Pancreas (tissue), 10 donors: ENCODE measurements around the gene BLOC1S2. TPM values are rescaled to one million over a fixed set of nuclear protein-coding genes. Genes with fewer than 3 reads are reported as not detected.
"Not testable (repeated sequence)": the region's sequence is repeated elsewhere in the genome, so short reads cannot be mapped to it uniquely, and the experiment has no call there.

Experiments
- ATAC-seq, 4 donors: fragments of 200-7000 bp; cut with Tn5 transposase; one replicate each; pipeline versions ENCODE4 v1.8.0 to v1.9.1; 2020; ENCODE audit warnings: mild to moderate bottlenecking in 4 of 4, moderate library complexity in 4 of 4
- DNase-seq, 6 donors: peaks; one replicate each; pipeline ENCODE4 v3.0.0-alpha.2; 2020
- FAIRE-seq: peaks from 2 replicates; lab custom pipeline; 2012; peaks lifted over from hg19 to GRCh38; lab: Jason Lieb, UNC
- H3K27ac ChIP-seq, 4 donors: fragments of 200-600 bp; sonication (generic); 1 replicate in 3 of 4; 2 replicates in 1 of 4; pipeline versions ENCODE4 v1.5.0 to v1.8.0; 2020
- H3K27me3 ChIP-seq, 4 donors: fragments of 200-600 bp; one replicate each; pipeline ENCODE4 v1.8.0; 2021
- H3K36me3 ChIP-seq, 3 donors: fragments of 200-600 bp; sonication (generic) in 1 of 3; one replicate each; pipeline versions ENCODE4 v1.5.0 to v1.8.0; 2020 to 2021
- H3K4me1 ChIP-seq, 3 donors: fragments of 200-600 bp; one replicate each; pipeline ENCODE4 v1.8.0; 2021
- H3K4me3 ChIP-seq, 4 donors: fragments of 200-600 bp; sonication (generic) in 2 of 4; one replicate each; pipeline versions ENCODE4 v1.5.0 to v1.8.0; 2020 to 2021
- H3K9me3 ChIP-seq, 4 donors: fragments of 200-600 bp; one replicate each; pipeline ENCODE4 v1.8.0; 2021
- WGBS, 2 donors: extraction: QIAGEN DNeasy Blood & Tissue Kit; methylation state at CpG; one replicate each; pipeline ENCODE4 v1.1.7; 2013; 5-methylcytosine and 5-hydroxymethylcytosine counted together
- intact Hi-C, 3 donors: fragments of 100-400 bp; cut with DNase I; formaldehyde crosslinking; loops; one replicate each; pipeline versions ENCODE4 v1.11.1 to v1.14.2; 2022
- polyA plus RNA-seq, 2 donors: library from polyadenylated mRNA; stranded (reverse); fragments of 200-250 nt; gene quantifications; one replicate each; pipeline ENCODE4 v1.2.3, GENCODE V29; 2013
- total RNA-seq, 6 donors: library from RNA; stranded (reverse); fragmentation: NEBNext Ultra II Directional in 4 of 6; extraction: Animal tissue kit (Norgen Biotek cat#: 25700) in 4 of 6; gene quantifications; one replicate each; pipeline versions ENCODE4 v1.2.1 to v1.2.4, GENCODE V29; 2021 to 2023
- TF ChIP-seq, protein P1 (sequence below), 4 donors: fragments of 200-600 bp; sonication (generic) in 3 of 4; IDR thresholded peaks; one replicate each; pipeline versions ENCODE4 v1.5.0 to v1.8.0; 2021; ENCODE audit warnings: antibody characterized with exemption in 4 of 4
- donor health status: healthy with polysubstance abuse.
- donor health status: DM: no; HTN: no; CAD: no; lungs with moderate emphysema.
- donor health status: DM: no; HTN: no; CAD: no.
- donor health status: control.
- donor health status: control.
- donor health status: Bipolar disorder and iron deficiency.
- donor health status: DM: yes; HTN: yes; CAD: no.
- donor health status: DM: no; HTN: no; CAD: no.
- donor health status: DM: no; HTN: no; CAD: no.
- donor health status: DM: yes; HTN: yes; CAD: no.

Gene BLOC1S2
- total and polyA plus RNA-seq, 8 donors = 11.7 to 30.4 (median 13.7) TPM

DNA sequence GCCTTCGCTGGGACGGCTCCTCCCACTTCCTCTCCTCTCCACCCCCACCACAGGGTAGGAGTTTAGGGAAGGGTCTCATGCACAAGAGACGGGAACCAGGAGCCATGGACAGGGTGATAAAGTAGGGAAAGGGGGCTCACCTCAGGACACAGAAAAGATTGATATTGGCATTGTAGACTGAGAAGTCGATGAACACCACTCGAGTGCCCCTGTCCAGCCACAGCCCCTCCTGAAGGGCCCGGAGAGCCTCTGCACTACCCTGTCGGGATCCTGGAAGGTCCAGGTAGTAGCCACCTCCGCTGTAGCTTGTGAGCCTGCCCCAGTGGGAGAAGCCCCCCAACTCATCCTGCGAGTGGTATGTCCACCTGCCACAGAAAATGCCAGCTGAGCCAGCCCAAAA is 10.8 kb upstream of the BLOC1S2 start:
- intact Hi-C loops = no loop called here
- Histone ChIP-seq H3K4me1 (no peaks in the 10 kb centered on the region), H3K9me3 (no peaks in the 10 kb centered on the region), H3K36me3 (no peaks in the 10 kb centered on the region), H3K27ac (no peak overlapping the region), H3K27me3 (no peaks in the 10 kb centered on the region), H3K4me3 (no peak overlapping the region)
- DNase-seq (no peak), FAIRE-seq (no peak), ATAC-seq (no peak)
- TF ChIP-seq, protein P1, sequence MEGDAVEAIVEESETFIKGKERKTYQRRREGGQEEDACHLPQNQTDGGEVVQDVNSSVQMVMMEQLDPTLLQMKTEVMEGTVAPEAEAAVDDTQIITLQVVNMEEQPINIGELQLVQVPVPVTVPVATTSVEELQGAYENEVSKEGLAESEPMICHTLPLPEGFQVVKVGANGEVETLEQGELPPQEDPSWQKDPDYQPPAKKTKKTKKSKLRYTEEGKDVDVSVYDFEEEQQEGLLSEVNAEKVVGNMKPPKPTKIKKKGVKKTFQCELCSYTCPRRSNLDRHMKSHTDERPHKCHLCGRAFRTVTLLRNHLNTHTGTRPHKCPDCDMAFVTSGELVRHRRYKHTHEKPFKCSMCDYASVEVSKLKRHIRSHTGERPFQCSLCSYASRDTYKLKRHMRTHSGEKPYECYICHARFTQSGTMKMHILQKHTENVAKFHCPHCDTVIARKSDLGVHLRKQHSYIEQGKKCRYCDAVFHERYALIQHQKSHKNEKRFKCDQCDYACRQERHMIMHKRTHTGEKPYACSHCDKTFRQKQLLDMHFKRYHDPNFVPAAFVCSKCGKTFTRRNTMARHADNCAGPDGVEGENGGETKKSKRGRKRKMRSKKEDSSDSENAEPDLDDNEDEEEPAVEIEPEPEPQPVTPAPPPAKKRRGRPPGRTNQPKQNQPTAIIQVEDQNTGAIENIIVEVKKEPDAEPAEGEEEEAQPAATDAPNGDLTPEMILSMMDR (IDR thresholded peaks at IDR 0.05) = no peak
- WGBS, 2 donors = 51 to 60% methylated on average over 9 of the region's 9 CpGs

- DNase-seq (no peak), FAIRE-seq (no peak), ATAC-seq (no peak)
- TF ChIP-seq, protein P1 (IDR thresholded peaks at IDR 0.05) = no peak
- Histone ChIP-seq H3K27me3 (no peaks in the 10 kb centered on the region), H3K4me1 (no peaks in the 10 kb centered on the region), H3K27ac (no peak overlapping the region), H3K4me3 (no peak overlapping the region), H3K36me3 (no peaks in the 10 kb centered on the region), H3K9me3 (no peaks in the 10 kb centered on the region)
- intact Hi-C loops = no loop called here
These were observed 6.6 kb upstream of the BLOC1S2 start for GRCh38 chr10:100293066-100293465.

GRCh38 chr10:100292300-100292699 is 5.8 kb upstream of the BLOC1S2 start:
- FAIRE-seq, H3K9me3 ChIP-seq, H3K4me1 ChIP-seq, intact Hi-C loops, H3K36me3 ChIP-seq, H3K27ac ChIP-seq, H3K27me3 ChIP-seq, H3K4me3 ChIP-seq, DNase-seq: not testable (repeated sequence)
- ATAC-seq = peak in 2 of 4 donors; percentile 60 to 61
- 40 to 51% methylated on average over 4 of the region's 4 CpGs for WGBS, 2 donors

DNA sequence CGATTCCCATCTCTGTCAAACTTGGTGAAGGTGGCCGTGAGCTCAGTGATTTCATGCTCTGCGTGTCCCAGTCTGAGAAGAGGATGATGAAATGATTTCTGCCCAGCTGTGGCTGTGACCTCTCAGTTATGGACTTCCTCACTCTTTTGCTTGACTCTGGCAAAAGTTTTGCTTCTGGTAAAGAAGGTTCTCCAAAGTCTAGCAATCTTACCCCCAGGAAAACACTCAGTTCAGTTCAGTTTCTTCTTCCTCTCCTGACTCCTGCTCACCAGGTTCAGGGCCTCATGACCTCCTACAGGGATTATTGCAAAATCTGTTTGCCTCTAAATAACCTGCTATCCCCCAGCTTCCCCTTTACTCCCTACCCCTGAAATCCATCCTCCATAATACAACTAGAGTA is 4.9 kb upstream of the BLOC1S2 start:
- no peak for FAIRE-seq
- peak overlapping the region in 1 of 4 donors; percentile 36 for H3K27ac ChIP-seq

GRCh38 chr10:100289641-100290040 is 3.2 kb upstream of the BLOC1S2 start:
- no peaks in the 10 kb centered on the region for H3K9me3 ChIP-seq
- FAIRE-seq (no peak), ATAC-seq (no peak), DNase-seq (no peak)
- no peaks in the 10 kb centered on the region for H3K27me3 ChIP-seq
- WGBS, 2 donors = 74 to 81% methylated on average over 2 of the region's 2 CpGs
- H3K4me1 ChIP-seq = peaks cover 0 to 10% (median 0%) of the 10 kb centered on the region in 3 donors
- intact Hi-C loops = no loop called here
- no peaks in the 10 kb centered on the region for H3K36me3 ChIP-seq
- TF ChIP-seq, protein P1 (IDR thresholded peaks at IDR 0.05) = no peak
- no peak overlapping the region for H3K27ac ChIP-seq
- no peak overlapping the region for H3K4me3 ChIP-seq

More for the DNA sequence above, 4.9 kb upstream of the BLOC1S2 start:
- Histone ChIP-seq H3K9me3 (no peaks in the 10 kb centered on the region), H3K4me1 (no peaks in the 10 kb centered on the region), H3K4me3 (no peak overlapping the region), H3K27me3 (no peaks in the 10 kb centered on the region), H3K36me3 (no peaks in the 10 kb centered on the region)
- ATAC-seq = peak in 2 of 4 donors; percentile 6 to 11
- 58 to 61% methylated on average over 3 of the region's 3 CpGs for WGBS, 2 donors
- intact Hi-C loops = no loop called here
- TF ChIP-seq, protein P1 (IDR thresholded peaks at IDR 0.05) = no peak
- no peak for DNase-seq
